ENCODE measurements around the gene SKIC8.
"Not testable (repeated sequence)": the region's sequence is repeated elsewhere in the genome, so short reads cannot be mapped to it uniquely, and the experiment has no call there.

The SKIC8 gene

DNA sequence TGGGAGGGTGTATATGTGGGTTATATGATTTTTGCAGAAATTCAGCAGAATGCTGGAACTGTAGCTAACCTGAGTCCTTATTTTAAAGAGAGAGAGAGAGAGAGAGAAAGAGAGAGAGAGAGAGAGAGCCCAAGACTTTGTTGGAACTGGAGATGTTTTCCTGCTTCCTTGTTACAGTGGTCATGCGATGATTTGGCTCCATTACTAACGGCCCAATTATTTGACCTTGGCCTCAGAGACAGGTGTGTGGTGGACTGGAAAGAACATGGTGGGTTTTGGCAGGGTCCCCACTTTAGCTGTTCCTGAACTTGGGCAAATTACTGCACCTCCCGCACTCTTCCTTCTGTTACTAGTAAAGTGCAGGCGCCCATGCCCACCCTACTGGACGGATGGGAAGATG, 50.3 kb downstream of the SKIC8 start:
- DNase-seq, result no peak

DNA sequence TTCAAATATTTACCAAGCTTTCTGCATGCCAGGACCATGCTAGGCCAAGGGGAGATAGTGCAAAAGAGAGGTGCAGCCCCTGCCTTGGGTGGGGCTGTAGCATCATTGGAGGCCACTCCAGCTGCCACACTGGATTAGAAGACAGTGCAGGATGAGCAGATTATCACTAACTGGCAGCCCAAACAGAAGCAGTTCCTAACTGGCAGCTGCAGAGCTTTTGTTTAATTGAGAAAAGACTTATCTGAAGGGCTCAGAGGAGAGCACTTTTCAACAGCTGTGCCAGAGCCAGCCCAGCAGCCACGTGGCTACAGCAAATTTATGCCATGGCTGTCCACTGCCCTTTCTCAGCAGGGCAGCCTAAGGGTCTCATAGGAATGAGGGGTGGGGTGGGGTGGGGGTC, 51.5 kb downstream of the SKIC8 start:
- DNase-seq, result no peak

- DNase-seq, result not testable (repeated sequence)
Observed at GRCh38 chr15:78245976-78246620, 53.3 kb downstream of the SKIC8 start.

DNA sequence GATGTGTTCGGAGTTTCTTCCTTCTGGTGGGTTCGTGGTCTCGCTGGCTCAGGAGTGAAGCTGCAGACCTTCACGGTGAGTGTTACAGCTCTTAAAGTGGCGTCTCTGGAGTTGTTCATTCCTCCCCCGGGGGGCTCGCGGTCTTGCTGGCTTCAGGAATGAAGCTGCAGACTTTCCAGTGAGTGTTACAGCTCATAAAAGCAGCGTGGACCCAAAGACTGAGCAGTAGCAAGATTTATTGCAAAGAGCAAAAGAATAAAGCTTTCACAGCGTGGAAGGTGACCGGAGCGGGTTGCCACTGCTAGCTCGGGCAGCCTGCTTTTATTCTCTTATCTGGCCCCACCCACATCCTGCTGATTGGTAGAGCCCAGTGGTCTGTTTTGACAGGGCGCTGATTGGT, 54.0 kb downstream of the SKIC8 start:
- not testable (repeated sequence) for DNase-seq

DNA sequence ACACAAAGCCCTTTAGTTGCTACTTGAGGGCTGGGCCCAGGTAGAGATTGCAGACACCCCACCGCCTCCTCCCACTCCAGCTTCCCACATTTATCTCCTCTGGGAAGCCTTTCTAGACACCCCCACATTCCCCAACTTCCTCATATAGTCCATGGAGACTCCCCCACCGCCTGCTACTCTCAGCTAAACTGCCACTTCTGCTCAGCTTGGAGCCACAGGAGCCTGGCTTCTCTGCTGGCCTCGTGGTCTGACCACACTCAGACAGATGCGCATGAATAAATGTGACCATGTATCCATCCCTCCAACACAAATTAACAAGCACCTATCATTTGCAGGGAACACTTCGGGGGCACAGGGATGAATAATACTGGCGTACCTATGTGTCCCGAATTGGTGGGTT, 54.5 kb downstream of the SKIC8 start:
- DNase-seq, result no peak

GRCh38 chr15:78244101-78244500, 55.3 kb downstream of the SKIC8 start:
- DNase-seq, result no peak

DNA sequence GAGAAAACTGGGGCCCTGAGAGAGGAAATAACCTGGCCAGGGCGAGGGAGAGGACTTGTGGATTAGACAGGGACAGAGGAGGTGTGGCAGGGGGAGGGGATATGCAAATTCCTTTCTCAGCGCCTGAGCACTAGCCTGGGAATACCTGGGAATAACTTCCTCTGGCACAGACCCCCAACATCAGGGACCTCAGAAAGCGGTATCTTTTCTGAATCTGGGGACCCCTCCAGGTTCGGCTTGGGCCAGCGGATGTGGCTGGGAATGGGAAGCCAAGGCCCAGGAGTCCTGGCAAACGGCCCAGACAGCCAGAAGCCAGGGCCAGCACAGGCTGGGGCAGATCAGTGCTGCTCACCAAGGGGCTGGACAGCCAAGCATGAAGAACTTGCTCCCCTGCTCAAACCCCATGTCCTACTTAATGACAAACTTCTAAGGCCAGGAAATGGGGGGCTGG, 55.9 kb downstream of the SKIC8 start:
- no peak for DNase-seq

GRCh38 chr15:78243058-78243457, 56.4 kb downstream of the SKIC8 start:
- no peak for DNase-seq

- no peak for DNase-seq
Observed at GRCh38 chr15:78242128-78242527, 57.3 kb downstream of the SKIC8 start.

DNA sequence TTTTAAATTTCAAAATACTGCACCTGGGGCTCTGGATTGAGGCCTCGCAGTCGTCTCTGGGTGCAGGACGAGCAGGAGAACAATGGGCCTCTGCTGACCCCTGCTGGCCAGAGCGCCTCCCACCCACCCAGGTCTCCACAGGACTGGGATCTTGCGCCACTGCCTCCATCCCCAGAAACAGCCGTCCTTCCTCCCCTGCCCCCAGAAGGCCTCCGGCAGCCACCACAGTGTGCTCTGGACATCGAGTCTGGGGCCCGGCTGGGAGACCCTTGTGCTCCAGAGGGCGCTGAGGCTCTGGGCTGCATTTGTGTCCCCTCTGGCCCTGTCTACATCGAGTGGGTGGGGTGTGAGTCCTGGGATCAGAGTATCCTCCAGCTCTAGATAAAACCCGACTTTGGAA, 58.4 kb downstream of the SKIC8 start:
- no peak for DNase-seq

- DNase-seq, result no peak
Observed at GRCh38 chr15:78239811-78240210, 59.6 kb downstream of the SKIC8 start.

- DNase-seq, result no peak
Observed at GRCh38 chr15:78237146-78237545, 62.3 kb downstream of the SKIC8 start.

- DNase-seq, result no peak
Observed at GRCh38 chr15:78236491-78236890, 62.9 kb downstream of the SKIC8 start.

- no peak for DNase-seq
Observed at GRCh38 chr15:78234515-78235040, 64.8 kb downstream of the SKIC8 start, which contains the start of gene ACSBG1. TSS of gene ACSBG1 (minus strand) at chr15:78234565. CDS start at chr15:78234501, 64 bp downstream.

DNA sequence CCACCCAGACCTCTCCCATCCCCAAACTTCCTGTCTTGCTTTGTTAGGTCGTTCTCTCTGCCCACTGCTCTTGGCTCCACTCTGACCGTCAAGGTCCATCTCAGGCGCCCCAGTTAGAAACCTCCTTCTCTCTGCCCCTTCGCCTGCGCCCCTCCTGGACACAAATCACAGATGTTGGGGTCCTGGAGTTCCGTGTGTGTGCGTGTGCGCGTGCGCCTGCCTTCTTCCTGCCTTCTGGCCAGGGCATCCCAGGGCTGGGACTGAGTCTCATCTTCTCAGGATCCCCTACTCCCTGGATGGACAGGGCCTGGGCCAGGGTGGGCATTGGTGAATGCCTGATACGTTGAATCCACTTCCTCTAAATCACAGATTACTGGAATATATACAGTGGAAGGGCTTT, 65.9 kb downstream of the SKIC8 start:
- DNase-seq, result no peak
